GM23338 (cell line): ENCODE results near the gene ASAH2. TPM values are rescaled to one million over a fixed set of nuclear protein-coding genes. Genes with fewer than 3 reads are reported as not detected.
A peak's percentile ranks its signal among the peaks of the same experiment; 100 is the strongest.
"Not testable (repeated sequence)": the region's sequence is repeated elsewhere in the genome, so short reads cannot be mapped to it uniquely, and the experiment has no call there.

Experiments
- ATAC-seq: fragments of 200-7000 bp; cut with Tn5 transposase; 3 replicates; pipeline ENCODE4 v1.9.1; 2020
- DNase-seq: peaks from one replicate; pipeline ENCODE4 v3.0.0-alpha.2; 2015; ENCODE audit warnings: low spot score
- H2AFZ ChIP-seq: fragments of 200-600 bp; sonication (generic); 2 replicates; pipeline ENCODE4 v1.8.0; 2016; ENCODE audit warnings: antibody characterized with exemption, mild to moderate bottlenecking, moderate library complexity
- H3F3A ChIP-seq: fragments of 200-600 bp; sonication (generic); replicated peaks from 2 replicates; pipeline ENCODE4 v1.8.0; 2017; ENCODE audit warnings: antibody characterized with exemption, mixed run types, low read depth
- H3K27ac ChIP-seq: fragments of 200-600 bp; sonication (generic); 2 replicates; pipeline ENCODE4 v1.6.1; 2016; ENCODE audit warnings: low read depth
- H3K27me3 ChIP-seq: fragments of 200-600 bp; sonication (generic); 2 replicates; pipeline ENCODE4 v1.8.0; 2016; ENCODE audit warnings: mild to moderate bottlenecking, mixed run types, moderate library complexity; ENCODE audit not compliant: insufficient read depth
- H3K36me3 ChIP-seq: fragments of 200-600 bp; sonication (generic); 2 replicates; pipeline ENCODE4 v1.8.0; 2016; ENCODE audit warnings: mild to moderate bottlenecking; ENCODE audit not compliant: insufficient read depth
- H3K4me1 ChIP-seq: fragments of 200-600 bp; sonication (generic); 2 replicates; pipeline ENCODE4 v1.8.0; 2016; ENCODE audit warnings: mild to moderate bottlenecking, moderate library complexity; ENCODE audit not compliant: insufficient read depth
- H3K4me2 ChIP-seq: fragments of 200-600 bp; sonication (generic); 2 replicates; pipeline ENCODE4 v1.7.1; 2017; ENCODE audit warnings: mixed run types
- H3K4me3 ChIP-seq: fragments of 200-600 bp; sonication (generic); 2 replicates; pipeline ENCODE4 v1.6.1; 2016; ENCODE audit warnings: mixed run types
- H3K79me2 ChIP-seq: fragments of 200-600 bp; sonication (generic); replicated peaks from 2 replicates; pipeline ENCODE4 v1.8.0; 2017; ENCODE audit warnings: mild to moderate bottlenecking; ENCODE audit not compliant: insufficient read depth
- H3K9me2 ChIP-seq: fragments of 200-600 bp; sonication (generic); 2 replicates; pipeline ENCODE4 v1.8.0; 2017; ENCODE audit not compliant: insufficient read depth
- H4K20me1 ChIP-seq: fragments of 200-600 bp; sonication (generic); replicated peaks from 2 replicates; pipeline ENCODE4 v1.8.0; 2017; ENCODE audit warnings: mild to moderate bottlenecking; ENCODE audit not compliant: insufficient read depth
- H3K27ac Mint-ChIP-seq: 2 replicates; pipeline ENCODE4 v1.8.0; 2020; ENCODE audit warnings: inconsistent platforms, mild to moderate bottlenecking, moderate library complexity, mixed read lengths
- H3K27me3 Mint-ChIP-seq: 3 replicates; pipeline ENCODE4 v1.8.0; 2022; ENCODE audit warnings: low read depth, mild to moderate bottlenecking, moderate library complexity, mixed read lengths, inconsistent platforms; ENCODE audit not compliant: insufficient read depth, poor library complexity
- H3K36me3 Mint-ChIP-seq: 3 replicates; pipeline ENCODE4 v1.8.0; 2021; ENCODE audit warnings: low read depth, mild to moderate bottlenecking, inconsistent platforms, moderate library complexity, mixed read lengths
- H3K4me1 Mint-ChIP-seq: 3 replicates; pipeline ENCODE4 v1.8.0; 2020; ENCODE audit warnings: mild to moderate bottlenecking, inconsistent platforms, mixed read lengths
- H3K4me3 Mint-ChIP-seq: 3 replicates; pipeline ENCODE4 v1.8.0; 2021; ENCODE audit warnings: moderate library complexity, mild to moderate bottlenecking, inconsistent platforms, mixed read lengths
- H3K9me3 Mint-ChIP-seq: 3 replicates; pipeline ENCODE4 v1.8.0; 2020; ENCODE audit warnings: moderate library complexity, mild to moderate bottlenecking, inconsistent platforms, mixed read lengths
- CTCF ChIP-seq, 2 experiments: fragments of 200-600 bp in 1 of 2; sonication (generic) in 1 of 2; conservative IDR thresholded peaks; 2 replicates each; pipeline versions ENCODE4 v1.5.1 to v1.6.1; 2016 to 2017; ENCODE audit warnings: antibody characterized with exemption in 2 of 2, low read depth in 2 of 2, mild to moderate bottlenecking in 2 of 2, moderate library complexity in 1 of 2
- ETS1 ChIP-seq: IDR thresholded peaks from 2 replicates; pipeline ENCODE4 v1.6.1; 2016; ENCODE audit warnings: antibody characterized with exemption
- EZH2 ChIP-seq: fragments of 200-600 bp; sonication (generic); IDR thresholded peaks from one replicate; pipeline ENCODE4 v1.8.0; 2017; ENCODE audit warnings: antibody characterized with exemption, mild to moderate bottlenecking, low read depth; ENCODE audit not compliant: unreplicated experiment
- POLR2AphosphoS5 ChIP-seq: IDR thresholded peaks from 2 replicates; pipeline ENCODE4 v1.6.1; 2016; ENCODE audit warnings: antibody characterized with exemption, low read depth
- ZNF114 ChIP-seq: fragments of 250-450 bp; sonication (Bioruptor Pico); IDR thresholded peaks from 2 replicates; pipeline ENCODE4 v1.5.0; 2020; ENCODE audit warnings: mild to moderate bottlenecking, moderate library complexity
- ZNF331 ChIP-seq: fragments of 250-450 bp; sonication (Bioruptor Pico); IDR thresholded peaks from 2 replicates; pipeline ENCODE4 v1.5.0; 2020; ENCODE audit warnings: low read depth, mild to moderate bottlenecking, moderate library complexity
- ZNF462 ChIP-seq: fragments of 250-450 bp; sonication (Bioruptor Pico); IDR thresholded peaks from 2 replicates; pipeline ENCODE4 v1.5.0; 2020; ENCODE audit warnings: mild to moderate bottlenecking, moderate library complexity
- polyA plus RNA-seq: library from polyadenylated mRNA; unstranded; fragments of >200 nt; fragmentation: Nextera tagmentation; extraction: Ambion mirVana; gene quantifications from 2 replicates; pipeline ENCODE4 v1.2.1, GENCODE V29; 2016
- total RNA-seq: library from RNA; depleted of rRNA; stranded (reverse); fragments of >200 nt; shearing (Covaris generic); gene quantifications from 2 replicates; pipeline ENCODE4 v1.2.3, GENCODE V29; 2014

Gene ASAH2
- total and polyA plus RNA-seq, 2 experiments from 2014 or later: 0.17 to 0.92 TPM

GRCh38 chr10:50242777-50243176, 8.5 kb downstream of the ASAH2 start:
- Mint-ChIP-seq H3K9me3 (no peaks in the 10 kb centered on the region), H3K4me1 (peaks cover 3% of the 10 kb centered on the region; the same call in 2 of the 3 replicates), H3K36me3 (no peaks in the 10 kb centered on the region), H3K27ac (no peak overlapping the region), H3K27me3 (peaks cover 1% of the 10 kb centered on the region), H3K4me3 (no peak overlapping the region)
- Histone ChIP-seq H3K27me3 (no peaks in the 10 kb centered on the region), H3K79me2 (no peaks in the 10 kb centered on the region), H2AFZ (no peak overlapping the region), H3K4me3 (no peak overlapping the region), H3F3A (no peaks in the 10 kb centered on the region), H3K4me2 (no peak overlapping the region), H3K36me3 (no peaks in the 10 kb centered on the region), H4K20me1 (no peaks in the 10 kb centered on the region), H3K27ac (no peak overlapping the region), H3K4me1 (no peaks in the 10 kb centered on the region), H3K9me2 (peaks cover 5% of the 10 kb centered on the region; the same call in 1 of the 2 replicates)
- TF ChIP-seq CTCF (conservative IDR thresholded peaks at IDR 0.05; ENCODE audit: low read depth in 2 of 2): no peak
- no peak for TF ChIP-seq POLR2AphosphoS5
- no peak for TF ChIP-seq ZNF331 (CRISPR knock-in tag)
- no peak for TF ChIP-seq ZNF114 (CRISPR knock-in tag)
- DNase-seq (no peak), ATAC-seq (no peak)

- not testable (repeated sequence) for H3K36me3 Mint-ChIP-seq, H3K36me3 ChIP-seq, H3K27me3 Mint-ChIP-seq, H3K4me2 ChIP-seq, H3K4me1 ChIP-seq, H3K4me3 Mint-ChIP-seq, H3K79me2 ChIP-seq, H3K27me3 ChIP-seq, H3K27ac ChIP-seq, ATAC-seq, H3K27ac Mint-ChIP-seq, H2AFZ ChIP-seq, H4K20me1 ChIP-seq, DNase-seq, H3K9me2 ChIP-seq, H3F3A ChIP-seq, H3K4me3 ChIP-seq, H3K9me3 Mint-ChIP-seq, H3K4me1 Mint-ChIP-seq
Observed at GRCh38 chr10:50241478-50241877, 9.8 kb downstream of the ASAH2 start.

DNA sequence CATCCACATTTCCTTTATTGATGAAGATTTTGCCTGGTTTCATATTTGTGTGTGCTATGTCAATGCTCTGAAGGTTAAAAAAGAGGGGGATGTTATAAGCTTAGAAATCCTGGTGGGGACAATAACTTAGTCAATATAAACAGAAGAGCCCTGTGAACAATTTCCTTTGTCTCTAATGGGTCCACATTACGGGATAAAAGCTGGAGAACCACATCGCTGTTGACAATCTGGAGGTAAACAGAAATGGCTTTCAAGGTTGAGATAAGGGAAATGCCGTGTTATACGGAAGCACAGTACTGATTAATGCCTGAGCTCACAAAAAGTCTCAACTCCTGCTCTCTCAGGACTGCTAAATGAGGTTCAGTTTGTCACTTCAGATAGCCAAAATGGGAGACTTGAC, 16.8 kb downstream of the ASAH2 start:
- Mint-ChIP-seq H3K9me3 (no peaks in the 10 kb centered on the region), H3K27ac (no peak overlapping the region), H3K36me3 (no peaks in the 10 kb centered on the region), H3K27me3 (peaks cover under 1% of the 10 kb centered on the region), H3K4me3 (no peak overlapping the region), H3K4me1 (no peaks in the 10 kb centered on the region)
- H3F3A ChIP-seq: no peaks in the 10 kb centered on the region
- H3K27ac ChIP-seq: no peak overlapping the region
- no peaks in the 10 kb centered on the region for H3K27me3 ChIP-seq
- no peak overlapping the region for H3K4me3 ChIP-seq
- H4K20me1 ChIP-seq: no peaks in the 10 kb centered on the region
- no peaks in the 10 kb centered on the region for H3K36me3 ChIP-seq
- no peaks in the 10 kb centered on the region for H3K4me1 ChIP-seq
- H3K4me2 ChIP-seq: no peak overlapping the region
- no peak for DNase-seq
- no peak for ATAC-seq
- H3K9me2 ChIP-seq: no peaks in the 10 kb centered on the region
- peak overlapping the region; percentile 50; the same call in 1 of the 2 replicates for H2AFZ ChIP-seq
- no peaks in the 10 kb centered on the region for H3K79me2 ChIP-seq
- no peak for TF ChIP-seq EZH2
- TF ChIP-seq ETS1: no peak
- TF ChIP-seq ZNF462 (CRISPR knock-in tag): no peak
- no peak for TF ChIP-seq ZNF331 (CRISPR knock-in tag)
- TF ChIP-seq POLR2AphosphoS5: no peak
